Superior temporal gyrus (tissue), 1 donor: ENCODE data around the gene CIC.
"Not testable (repeated sequence)": the region's sequence is repeated elsewhere in the genome, so short reads cannot be mapped to it uniquely, and the experiment has no call there.

Experiments used
- DNase-seq: peaks from one replicate; pipeline ENCODE4 v3.0.0-alpha.2; 2016; ENCODE audit errors: extremely low spot score

CIC gene

DNA sequence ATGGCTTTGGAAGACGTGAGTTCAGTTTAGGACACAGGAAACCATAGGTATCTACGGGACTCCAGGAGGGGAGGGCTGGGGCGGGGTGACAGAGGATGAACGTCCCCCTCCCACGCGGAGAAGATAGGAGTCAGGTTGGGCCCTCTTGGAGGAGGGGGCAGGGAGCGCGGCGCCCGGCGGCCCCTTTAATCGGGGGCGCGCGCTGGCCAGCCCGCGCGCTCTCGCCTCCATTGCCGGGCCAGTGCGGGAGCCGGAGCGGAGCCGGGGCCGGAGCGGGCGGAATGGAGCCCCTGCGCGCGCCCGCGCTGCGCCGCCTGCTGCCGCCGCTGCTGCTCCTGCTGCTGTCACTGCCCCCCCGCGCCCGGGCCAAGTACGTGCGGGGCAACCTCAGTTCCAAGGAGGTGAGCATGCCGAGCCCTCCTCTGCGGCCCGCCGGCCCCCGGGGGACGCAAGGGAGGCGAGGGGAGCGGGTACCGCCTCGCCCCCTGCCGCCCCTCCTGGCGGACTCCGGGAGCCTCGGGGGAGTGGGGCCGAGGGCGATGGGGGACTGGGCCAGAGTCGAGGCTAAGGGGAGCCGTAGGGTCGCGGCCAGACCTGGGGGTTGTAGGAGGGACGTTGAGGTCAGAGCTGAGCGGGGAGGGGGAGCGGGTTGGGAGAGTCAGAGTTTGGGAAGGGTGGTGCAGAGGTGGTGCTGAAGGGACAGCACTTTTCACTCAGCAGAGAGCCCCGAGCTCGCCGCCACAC, 44.2 kb downstream of the CIC start, which contains the start of gene TMEM145:
Gene TMEM145 (plus strand): TSS at position 214 of the 744 bp plus-strand sequence. CDS start 68 bp downstream, at position 282.
- DNase-seq = peak; percentile 44

DNA sequence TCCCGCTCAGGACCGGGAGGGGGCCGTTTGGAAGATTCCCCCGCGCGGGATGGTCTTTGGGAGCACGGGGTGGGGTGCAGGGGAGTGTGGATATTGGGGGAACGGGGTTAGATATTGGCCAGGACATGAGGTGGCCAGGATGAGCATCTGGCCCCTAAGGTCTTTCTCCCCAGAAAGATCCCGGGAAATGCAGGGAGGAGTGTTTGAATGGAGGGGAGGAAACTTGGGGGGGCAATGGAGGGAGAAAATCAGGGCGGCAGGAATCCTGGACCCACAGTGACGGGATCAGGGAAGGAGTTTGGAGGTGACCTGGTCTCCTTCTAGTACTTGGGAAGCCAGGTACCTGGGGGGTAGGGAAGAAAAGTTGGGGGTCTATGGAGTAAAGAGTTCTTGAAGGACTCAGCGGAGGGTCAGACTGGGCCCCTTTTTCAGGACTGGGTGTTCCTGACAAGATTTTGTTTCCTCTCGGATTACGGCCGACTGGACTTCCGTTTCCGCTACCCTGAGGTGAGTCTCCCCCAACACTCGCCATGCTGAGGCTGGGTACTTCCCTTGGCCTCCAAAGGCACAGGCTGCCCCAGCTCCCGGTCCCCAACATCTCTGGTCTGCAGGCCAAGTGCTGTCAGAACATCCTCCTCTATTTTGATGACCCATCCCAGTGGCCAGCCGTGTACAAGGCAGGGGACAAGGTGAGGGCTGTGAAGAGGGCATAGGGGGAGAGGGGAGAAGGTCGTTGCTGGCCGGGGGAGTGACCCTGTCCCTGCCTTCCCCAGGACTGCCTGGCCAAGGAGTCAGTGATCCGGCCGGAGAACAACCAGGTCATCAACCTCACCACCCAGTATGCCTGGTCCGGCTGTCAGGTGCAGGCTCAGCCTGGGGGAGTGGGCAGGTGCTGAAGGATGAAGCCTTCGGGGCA, 45.0 kb downstream of the CIC start:
- no peak for DNase-seq

DNA sequence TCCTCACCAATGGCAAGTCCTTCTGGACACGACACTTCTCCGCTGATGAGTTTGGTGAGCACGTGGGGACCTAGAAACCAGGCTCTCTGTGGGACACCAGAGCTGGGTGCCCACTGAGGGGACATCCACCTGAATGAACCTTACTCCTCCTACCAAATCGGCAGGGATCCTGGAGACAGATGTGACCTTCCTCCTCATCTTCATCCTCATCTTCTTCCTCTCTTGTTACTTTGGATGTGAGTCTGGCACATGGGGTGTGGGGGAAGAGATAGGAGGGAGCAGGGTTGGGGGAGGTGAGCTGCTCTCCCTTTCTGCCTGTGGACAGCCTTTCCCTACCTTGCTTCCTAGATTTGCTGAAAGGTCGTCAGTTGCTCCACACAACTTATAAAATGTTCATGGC, 46.0 kb downstream of the CIC start:
- DNase-seq = no peak

- DNase-seq = no peak
Measured at GRCh38 chr19:42316223-42317211, 47.5 kb downstream of the CIC start.

DNA sequence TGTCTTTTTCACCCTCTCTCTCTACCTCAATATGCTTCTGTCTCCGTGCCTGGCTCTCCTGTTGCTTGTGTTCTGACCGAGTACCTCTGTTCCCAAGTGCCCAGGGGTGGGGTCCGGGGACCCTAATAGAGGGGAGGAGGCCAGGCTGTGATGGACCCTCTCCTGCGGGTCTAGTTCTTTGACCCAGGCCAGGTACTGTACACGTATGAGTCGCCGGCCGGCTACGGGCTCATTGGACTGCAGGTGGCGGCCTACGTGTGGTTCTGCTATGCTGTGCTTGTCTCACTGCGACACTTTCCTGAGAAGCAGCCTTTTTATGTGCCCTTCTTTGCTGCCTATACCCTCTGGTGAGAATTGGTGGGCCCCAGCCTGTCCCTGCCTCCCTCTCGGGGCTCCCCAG, 48.5 kb downstream of the CIC start:
- no peak for DNase-seq

GRCh38 chr19:42322305-42322704, 53.3 kb downstream of the CIC start:
- DNase-seq = no peak

- DNase-seq = no peak
Measured at GRCh38 chr19:42323473-42323851, 54.4 kb downstream of the CIC start.

- DNase-seq = no peak
Measured at GRCh38 chr19:42323852-42324654, 55.0 kb downstream of the CIC start.

GRCh38 chr19:42324655-42325307, 55.7 kb downstream of the CIC start:
- no peak for DNase-seq

- peak; percentile 100 for DNase-seq
Measured at GRCh38 chr19:42325308-42325895, 56.4 kb downstream of the CIC start, which contains the start of gene MEGF8. Gene MEGF8 (plus strand): TSS chr19:42325635. CDS start chr19:42326244, 609 bp downstream.

DNA sequence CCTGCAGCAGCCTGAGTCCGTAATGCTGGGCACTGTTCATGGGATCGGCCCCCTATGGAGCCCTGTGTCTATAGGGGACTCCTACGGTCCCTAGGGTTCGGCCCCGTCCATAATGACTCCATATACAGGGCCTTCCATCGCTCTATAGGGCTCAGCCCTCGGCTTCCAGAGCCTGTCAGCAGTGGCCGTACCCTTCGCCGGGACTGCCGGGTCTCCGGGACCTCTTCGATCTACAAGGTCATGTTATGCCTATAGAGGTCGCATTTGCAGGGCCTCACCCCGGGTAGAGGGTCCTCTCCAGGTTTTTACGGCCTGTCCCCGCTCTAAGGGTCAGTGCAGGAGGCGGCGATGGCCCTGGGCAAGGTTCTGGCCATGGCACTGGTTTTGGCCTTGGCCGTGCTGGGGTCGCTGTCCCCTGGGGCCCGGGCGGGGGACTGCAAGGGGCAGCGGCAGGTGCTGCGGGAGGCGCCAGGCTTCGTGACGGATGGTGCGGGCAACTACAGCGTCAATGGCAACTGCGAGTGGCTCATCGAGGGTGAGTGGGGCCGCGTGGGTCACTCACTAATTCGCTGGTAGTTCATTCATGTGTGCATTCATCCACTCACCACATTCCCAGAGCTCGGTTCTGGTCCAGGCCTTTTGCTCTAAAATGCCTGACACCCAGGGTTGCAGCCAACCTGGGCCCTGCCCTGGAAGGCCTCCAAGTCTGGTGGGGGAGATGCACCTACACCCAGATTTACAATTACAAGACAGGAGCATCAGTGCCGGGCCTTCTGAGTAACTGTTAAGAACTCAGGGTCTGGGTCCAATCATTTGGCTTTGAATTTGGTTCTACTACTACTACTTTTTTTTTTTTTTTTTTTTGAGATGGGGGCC, 57.1 kb downstream of the CIC start:
- no peak for DNase-seq

DNA sequence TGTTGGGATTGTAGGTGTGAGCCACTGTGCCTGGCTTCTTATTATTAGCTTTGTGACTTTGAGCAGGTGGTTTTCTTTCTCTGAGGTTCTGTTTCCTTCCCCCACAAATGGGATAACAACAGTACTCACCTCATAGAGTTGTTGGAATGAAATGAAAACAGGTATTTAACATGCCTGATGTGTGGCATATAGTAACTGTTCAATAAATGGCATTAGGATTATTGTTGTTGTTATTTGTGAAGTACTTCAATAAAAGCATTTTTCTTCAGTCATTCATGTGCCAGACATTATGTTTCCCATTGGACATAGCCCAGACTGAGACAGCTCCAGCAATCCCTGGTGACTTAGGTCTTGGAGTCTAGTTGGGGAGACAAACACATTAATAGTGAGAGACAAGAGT, 57.9 kb downstream of the CIC start:
- DNase-seq = no peak

GRCh38 chr19:42327381-42327780, 58.3 kb downstream of the CIC start:
- DNase-seq = no peak

DNA sequence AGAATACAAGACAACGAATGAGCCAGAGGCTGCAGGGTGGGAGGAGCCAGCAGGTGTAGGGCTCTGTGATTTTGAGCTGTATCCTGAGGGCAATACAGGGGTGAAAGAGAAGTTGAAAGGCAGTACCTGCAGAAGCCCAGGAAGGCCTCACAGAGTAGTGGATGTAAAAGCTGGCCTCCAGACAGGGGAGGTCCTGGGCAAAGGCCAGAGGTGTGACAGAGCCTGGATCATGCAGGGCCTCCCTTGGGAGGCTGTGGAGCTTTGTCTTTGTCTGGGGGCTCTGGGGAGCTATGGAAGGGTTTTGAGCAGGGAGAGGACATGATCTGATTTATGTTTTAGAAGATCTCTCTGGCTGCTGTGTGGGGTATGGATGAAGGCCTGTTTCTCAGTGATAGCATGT, 59.1 kb downstream of the CIC start:
- DNase-seq = no peak

DNA sequence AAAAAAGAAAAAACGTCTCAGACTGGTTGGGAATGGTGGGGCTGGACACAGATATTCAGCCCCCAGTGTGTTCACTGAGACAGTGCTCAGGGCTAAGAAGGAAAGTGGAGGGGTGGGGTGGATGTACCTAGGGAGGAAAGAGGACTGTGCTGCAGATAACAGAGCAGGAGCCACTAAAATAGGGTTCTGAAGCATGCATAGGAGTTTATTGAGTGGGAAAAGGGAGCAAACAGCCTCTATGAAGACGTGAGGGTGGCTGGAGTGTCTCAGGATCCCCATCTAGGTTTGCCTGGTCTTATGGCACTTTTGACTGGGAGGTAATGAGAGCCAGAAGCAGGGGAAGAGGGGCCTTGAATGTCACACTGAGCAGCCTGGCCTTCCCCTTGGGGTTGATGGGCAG, 59.8 kb downstream of the CIC start:
- DNase-seq = no peak

- no peak for DNase-seq
Measured at GRCh38 chr19:42330241-42330711, 61.2 kb downstream of the CIC start.

- DNase-seq = not testable (repeated sequence)
Measured at GRCh38 chr19:42331333-42331732, 62.3 kb downstream of the CIC start.

GRCh38 chr19:42332059-42332458, 63.0 kb downstream of the CIC start:
- no peak for DNase-seq

GRCh38 chr19:42333018-42333417, 64.0 kb downstream of the CIC start:
- no peak for DNase-seq
